CD14-positive monocyte (primary cell): ENCODE data around the gene TAGLN3. TPM values are rescaled to one million over a fixed set of nuclear protein-coding genes. Genes with fewer than 3 reads are reported as not detected.

Source experiments
- DNase-seq, 3 donors: peaks; one replicate each; pipeline ENCODE4 v3.0.0-alpha.2; 2011 to 2022
- H2AFZ ChIP-seq: 2 replicates; pipeline ENCODE4 v1.6.0; 2012; ENCODE audit warnings: mild to moderate bottlenecking, low read depth, low read length, inconsistent platforms; ENCODE audit not compliant: insufficient read depth, poor library complexity, severe bottlenecking
- H3K27ac ChIP-seq, 2 donors: 1 replicate in 1 of 2; 2 replicates in 1 of 2; pipeline ENCODE4 v1.5.1; 2012 to 2013; ENCODE audit warnings: low read length in 2 of 2, control low read depth in 1 of 2, inconsistent platforms in 1 of 2, low read depth in 1 of 2, mild to moderate bottlenecking in 1 of 2
- H3K27me3 ChIP-seq, 2 donors: one replicate each; pipeline versions ENCODE4 v1.6.0 to v1.6.1; 2011 to 2013; ENCODE audit warnings: low read length in 2 of 2; ENCODE audit not compliant: control insufficient read depth in 2 of 2, insufficient read depth in 2 of 2
- H3K36me3 ChIP-seq, 2 donors: replicated peaks in 1 of 2; 1 replicate in 1 of 2; 2 replicates in 1 of 2; pipeline versions ENCODE4 v1.5.1 to v1.6.1; 2012 to 2013; ENCODE audit warnings: low read length in 2 of 2, control low read depth in 1 of 2, inconsistent platforms in 1 of 2, mild to moderate bottlenecking in 1 of 2; ENCODE audit not compliant: insufficient read depth in 2 of 2, control insufficient read depth in 1 of 2
- H3K4me1 ChIP-seq, 2 donors: 1 replicate in 1 of 2; 2 replicates in 1 of 2; pipeline versions ENCODE4 v1.5.1 to v1.6.1; 2012 to 2013; ENCODE audit warnings: low read length in 2 of 2, control low read depth in 1 of 2, inconsistent platforms in 1 of 2, mild to moderate bottlenecking in 1 of 2, moderate library complexity in 1 of 2; ENCODE audit not compliant: insufficient read depth in 2 of 2, control insufficient read depth in 1 of 2
- H3K4me2 ChIP-seq: replicated peaks from 2 replicates; pipeline ENCODE3; 2012; ENCODE audit warnings: low read length, moderate library complexity, mild to moderate bottlenecking; ENCODE audit not compliant: poor library complexity, severe bottlenecking; ENCODE audit errors: extremely low read depth
- H3K4me3 ChIP-seq, 3 experiments: fragments of 200-600 bp in 1 of 3; sonication (generic) in 1 of 3; replicated peaks in 1 of 3; 1 replicate in 2 of 3; 2 replicates in 1 of 3; pipeline ENCODE4 v1.5.1; 2011 to 2013; ENCODE audit warnings: low read length in 3 of 3, mild to moderate bottlenecking in 3 of 3, control low read depth in 2 of 3, low read depth in 2 of 3, inconsistent platforms in 1 of 3, moderate library complexity in 1 of 3
- H3K79me2 ChIP-seq: 2 replicates; pipeline ENCODE4 v1.6.0; 2012; ENCODE audit warnings: mild to moderate bottlenecking, control low read depth, inconsistent platforms, low read length, moderate library complexity; ENCODE audit not compliant: insufficient read depth
- H3K9ac ChIP-seq: 2 replicates; pipeline ENCODE4 v1.6.0; 2017; ENCODE audit warnings: low read length, mild to moderate bottlenecking; ENCODE audit not compliant: insufficient read depth, poor library complexity, severe bottlenecking
- H3K9me3 ChIP-seq, 2 donors: replicated peaks in 1 of 2; 1 replicate in 1 of 2; 2 replicates in 1 of 2; pipeline versions ENCODE4 v1.5.1 to v1.6.1; 2012 to 2013; ENCODE audit warnings: low read length in 2 of 2, control low read depth in 1 of 2; ENCODE audit not compliant: control insufficient read depth in 1 of 2, insufficient read depth in 1 of 2
- H4K20me1 ChIP-seq: 2 replicates; pipeline ENCODE4 v1.6.0; 2012; ENCODE audit warnings: mild to moderate bottlenecking, low read length, control low read depth, moderate library complexity; ENCODE audit not compliant: insufficient read depth
- H3K27ac Mint-ChIP-seq, 7 donors: one replicate each; pipeline ENCODE4 v1.8.0; 2020; ENCODE audit warnings: mild to moderate bottlenecking in 7 of 7, mixed read lengths in 7 of 7, moderate library complexity in 6 of 7, inconsistent platforms in 2 of 7
- H3K27me3 Mint-ChIP-seq, 3 donors: one replicate each; pipeline ENCODE4 v1.8.0; 2021 to 2022; ENCODE audit warnings: low read depth in 3 of 3, mild to moderate bottlenecking in 3 of 3, mixed read lengths in 3 of 3, moderate library complexity in 3 of 3, inconsistent platforms in 1 of 3
- H3K36me3 Mint-ChIP-seq, 2 donors: one replicate each; pipeline ENCODE4 v1.8.0; 2020; ENCODE audit warnings: mixed read lengths in 2 of 2, inconsistent platforms in 1 of 2, mild to moderate bottlenecking in 1 of 2
- H3K4me1 Mint-ChIP-seq: one replicate; pipeline ENCODE4 v1.8.0; 2020; ENCODE audit warnings: mild to moderate bottlenecking, mixed read lengths
- H3K4me3 Mint-ChIP-seq, 2 donors: one replicate each; pipeline ENCODE4 v1.8.0; 2020; ENCODE audit warnings: mild to moderate bottlenecking in 2 of 2, mixed read lengths in 2 of 2, moderate library complexity in 1 of 2
- H3K9me3 Mint-ChIP-seq, 7 donors: one replicate each; pipeline ENCODE4 v1.8.0; 2020 to 2022; ENCODE audit warnings: mixed read lengths in 7 of 7, mild to moderate bottlenecking in 6 of 7, moderate library complexity in 6 of 7, inconsistent platforms in 2 of 7
- WGBS: methylation state at CpG from one replicate; pipeline ENCODE4 v1.1.5; 2013; ENCODE audit warnings: missing lambda C conversion rate; ENCODE audit not compliant: insufficient coverage; 5-methylcytosine and 5-hydroxymethylcytosine counted together
- intact Hi-C, 2 donors: fragments of 100-400 bp; cut with micrococcal nuclease; formaldehyde crosslinking; loops; one replicate each; pipeline versions ENCODE4 v1.15.0 to v1.15.1; 2023
- polyA plus RNA-seq, 3 donors: library from polyadenylated mRNA; depleted of rRNA in 1 of 3; unstranded in 2 of 3; stranded (reverse) in 1 of 3; fragments of 300-500 nt in 2 of 3; fragments of >200 nt in 1 of 3; fragmentation: Illumina TruSeq in 2 of 3; gene quantifications; 1 replicate in 2 of 3; 2 replicates in 1 of 3; pipeline ENCODE4 v1.2.3, GENCODE V29; 2012 to 2021
- TF ChIP-seq, protein P1 (sequence below): fragments of 200-600 bp; IDR thresholded peaks from one replicate; pipeline ENCODE4 v1.8.0; 2022; ENCODE audit warnings: antibody characterized with exemption, mild to moderate bottlenecking

The TAGLN3 gene
- polyA plus RNA-seq, 3 donors, result not detected

DNA sequence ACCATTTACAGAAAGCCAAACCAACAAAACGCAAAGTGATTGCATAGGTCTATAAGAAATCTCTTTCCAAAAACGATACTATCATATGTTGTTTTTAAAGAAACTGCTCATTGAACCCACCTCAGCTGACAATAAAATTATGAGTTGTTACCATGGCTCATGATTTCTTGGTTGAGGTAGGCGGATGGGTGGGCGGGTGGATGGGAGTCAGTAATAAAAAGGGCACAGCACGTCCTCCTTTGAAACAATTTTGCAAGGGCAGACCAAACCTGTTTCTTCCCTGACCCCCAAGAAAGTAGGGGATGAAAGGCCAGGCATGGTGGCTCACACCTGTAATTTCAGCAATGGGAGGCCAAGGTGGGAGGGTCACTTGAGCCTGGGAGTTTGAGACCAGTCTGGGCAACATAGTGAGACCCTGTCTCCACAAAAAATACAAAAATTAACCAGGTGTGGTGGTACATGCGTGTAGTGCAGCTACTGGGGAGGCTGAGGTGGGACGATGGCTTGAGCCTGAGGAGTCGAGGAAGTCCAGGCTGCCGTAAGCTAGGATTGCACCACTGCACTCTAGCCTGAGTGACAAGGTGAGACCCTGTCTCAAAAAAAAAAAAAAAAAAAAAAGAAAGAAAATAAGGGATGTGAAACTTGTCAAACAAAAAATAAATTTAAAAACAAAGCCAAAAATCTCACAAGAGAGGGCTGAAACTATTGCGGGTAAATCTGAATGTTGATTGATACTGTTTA lies 17.8 kb upstream of the TAGLN3 start:
- H3K27ac ChIP-seq, result peak overlapping the region in 1 of 2 donors; percentile 54
- DNase-seq, result no peak
- H3K4me2 ChIP-seq, result peak overlapping the region; percentile 93
- Mint-ChIP-seq H3K27ac (peak overlapping the region in 2 of 7 donors; percentile 35 to 41), H3K4me3 (peak overlapping the region; percentile 17 to 92), H3K9me3 (no peaks in the 10 kb centered on the region), H3K36me3 (peaks cover 14 to 35% of the 10 kb centered on the region in 2 donors), H3K27me3 (peaks cover 0 to 4% (median 1%) of the 10 kb centered on the region in 3 donors), H3K4me1 (peaks cover 42% of the 10 kb centered on the region)
- H2AFZ ChIP-seq, result no peak overlapping the region
- 100% methylated on average over 1 of the region's 10 CpGs for WGBS
- no peaks in the 10 kb centered on the region for H3K9me3 ChIP-seq
- intact Hi-C loops, result no loop called here
- H3K36me3 ChIP-seq, result peaks cover 5 to 36% of the 10 kb centered on the region in 2 donors
- peaks cover 71% of the 10 kb centered on the region for H3K79me2 ChIP-seq
- TF ChIP-seq, protein P1, sequence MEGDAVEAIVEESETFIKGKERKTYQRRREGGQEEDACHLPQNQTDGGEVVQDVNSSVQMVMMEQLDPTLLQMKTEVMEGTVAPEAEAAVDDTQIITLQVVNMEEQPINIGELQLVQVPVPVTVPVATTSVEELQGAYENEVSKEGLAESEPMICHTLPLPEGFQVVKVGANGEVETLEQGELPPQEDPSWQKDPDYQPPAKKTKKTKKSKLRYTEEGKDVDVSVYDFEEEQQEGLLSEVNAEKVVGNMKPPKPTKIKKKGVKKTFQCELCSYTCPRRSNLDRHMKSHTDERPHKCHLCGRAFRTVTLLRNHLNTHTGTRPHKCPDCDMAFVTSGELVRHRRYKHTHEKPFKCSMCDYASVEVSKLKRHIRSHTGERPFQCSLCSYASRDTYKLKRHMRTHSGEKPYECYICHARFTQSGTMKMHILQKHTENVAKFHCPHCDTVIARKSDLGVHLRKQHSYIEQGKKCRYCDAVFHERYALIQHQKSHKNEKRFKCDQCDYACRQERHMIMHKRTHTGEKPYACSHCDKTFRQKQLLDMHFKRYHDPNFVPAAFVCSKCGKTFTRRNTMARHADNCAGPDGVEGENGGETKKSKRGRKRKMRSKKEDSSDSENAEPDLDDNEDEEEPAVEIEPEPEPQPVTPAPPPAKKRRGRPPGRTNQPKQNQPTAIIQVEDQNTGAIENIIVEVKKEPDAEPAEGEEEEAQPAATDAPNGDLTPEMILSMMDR, result no peak
- H3K9ac ChIP-seq, result no peak overlapping the region
- peaks cover 64% of the 10 kb centered on the region for H4K20me1 ChIP-seq
- peak overlapping the region in 1 of 3 experiments; percentile 98 for H3K4me3 ChIP-seq
- H3K27me3 ChIP-seq, result no peaks in the 10 kb centered on the region
- peaks cover 25 to 39% of the 10 kb centered on the region in 2 donors for H3K4me1 ChIP-seq

DNA sequence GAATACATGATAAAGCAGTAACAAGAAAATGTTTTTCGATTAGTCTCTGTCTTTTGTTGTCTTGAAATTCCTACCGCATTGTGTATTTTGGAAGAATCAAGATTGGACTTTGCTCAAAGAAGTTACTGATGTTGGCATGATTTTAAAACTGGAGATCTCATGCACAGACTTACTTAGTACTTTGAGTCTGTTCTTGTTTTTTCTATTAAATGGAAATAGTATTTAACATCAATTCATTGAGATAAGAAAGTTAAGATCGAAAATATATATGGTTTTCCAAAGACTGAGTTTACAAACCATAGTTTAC lies 17.3 kb upstream of the TAGLN3 start:
- Histone ChIP-seq H3K27ac (peak overlapping the region in 1 of 2 donors; percentile 54), H3K4me1 (peaks cover 25 to 39% of the 10 kb centered on the region in 2 donors), H2AFZ (no peak overlapping the region), H3K9ac (no peak overlapping the region), H4K20me1 (peaks cover 69% of the 10 kb centered on the region), H3K4me3 (peak overlapping the region in 1 of 3 experiments; percentile 98), H3K27me3 (no peaks in the 10 kb centered on the region), H3K9me3 (no peaks in the 10 kb centered on the region), H3K36me3 (peaks cover 7 to 42% of the 10 kb centered on the region in 2 donors), H3K79me2 (peaks cover 75% of the 10 kb centered on the region), H3K4me2 (peak overlapping the region; percentile 93)
- Mint-ChIP-seq H3K4me1 (peaks cover 42% of the 10 kb centered on the region), H3K9me3 (no peaks in the 10 kb centered on the region), H3K36me3 (peaks cover 18 to 41% of the 10 kb centered on the region in 2 donors), H3K27ac (no peak overlapping the region), H3K27me3 (peaks cover 0 to 4% (median 1%) of the 10 kb centered on the region in 3 donors), H3K4me3 (peak overlapping the region in 1 of 2 donors; percentile 92)
- intact Hi-C loops, result no loop called here
- TF ChIP-seq, protein P1, result no peak
- DNase-seq, result no peak
- no CpG with 5 or more reads among the region's 3 CpGs for WGBS
